ENCODE data around the gene DCTPP1. TPM values are rescaled to one million over a fixed set of nuclear protein-coding genes. Genes with fewer than 3 reads are reported as not detected.
"Not testable (repeated sequence)": the region's sequence is repeated elsewhere in the genome, so short reads cannot be mapped to it uniquely, and the experiment has no call there.

DCTPP1 gene
- total RNA-seq, 1 experiment from 2014 or later = 109 TPM

DNA sequence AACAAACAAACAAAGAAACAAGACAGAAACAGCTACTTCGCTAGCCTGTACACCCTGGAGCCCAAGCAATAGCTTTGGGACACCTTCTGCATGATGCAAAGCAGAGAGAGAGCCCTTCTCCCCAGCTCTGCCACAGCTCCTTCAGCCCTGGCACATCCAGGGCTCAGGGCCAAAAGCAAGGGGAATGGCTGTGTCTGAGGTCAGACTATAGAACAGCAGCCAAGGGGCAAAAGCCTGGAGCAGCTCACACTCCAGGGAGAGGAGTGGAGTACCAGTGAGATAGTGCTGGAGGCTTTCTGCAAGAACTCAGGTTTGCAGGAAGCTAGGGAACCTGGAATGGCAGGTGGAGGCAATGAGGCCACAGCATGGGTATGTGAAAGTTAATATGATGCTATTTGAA, 27.4 kb upstream of the DCTPP1 start:
- TF ChIP-seq EZH2 (IDR thresholded peaks at IDR 0.05; ENCODE audit: low read depth) (no peak), CTCF (conservative IDR thresholded peaks at IDR 0.05) (no peak)
- H3K4me2 ChIP-seq = no peak overlapping the region
- no TSS peak for BruUV-seq (replicated peaks)
- H3K9me3 ChIP-seq (ENCODE audit: insufficient read depth, low read depth) = no peaks in the 10 kb centered on the region
- no peak for DNase-seq
- H3K9me2 ChIP-seq (ENCODE audit: insufficient read depth) = no peaks in the 10 kb centered on the region
- no peak overlapping the region for H3K4me3 ChIP-seq
- H3F3A ChIP-seq (ENCODE audit: insufficient read depth, low read depth) = no peaks in the 10 kb centered on the region
- H3K27ac ChIP-seq = no peak overlapping the region
- no peaks in the 10 kb centered on the region for H3K27me3 ChIP-seq (ENCODE audit: insufficient read depth, low read depth)
- intact Hi-C loops (cut with micrococcal nuclease; ENCODE audit: unreplicated experiment) = no loop called here
- no peak overlapping the region for H2AFZ ChIP-seq
- ChIA-PET POLR2A (ENCODE audit: unreplicated experiment) (interaction anchor here (0.6 to 0.7 kb wide), 2 partner anchors 36 to 127 kb away, joined by 3 to 5 read pairs; no protein-coding TSS in a partner anchor), CTCF (interaction anchor here (0.6 kb wide), 2 partner anchors 75 to 394 kb away, joined by 3 read pairs; no protein-coding TSS in a partner anchor)
- H3K4me1 ChIP-seq (replicated peaks; ENCODE audit: insufficient read depth) = no peaks in the 10 kb centered on the region
- no peaks in the 10 kb centered on the region for H3K79me2 ChIP-seq (ENCODE audit: low read depth)
- H4K20me1 ChIP-seq (ENCODE audit: insufficient read depth) = no peaks in the 10 kb centered on the region
- H3K36me3 ChIP-seq (ENCODE audit: low read depth) = no peaks in the 10 kb centered on the region

DNA sequence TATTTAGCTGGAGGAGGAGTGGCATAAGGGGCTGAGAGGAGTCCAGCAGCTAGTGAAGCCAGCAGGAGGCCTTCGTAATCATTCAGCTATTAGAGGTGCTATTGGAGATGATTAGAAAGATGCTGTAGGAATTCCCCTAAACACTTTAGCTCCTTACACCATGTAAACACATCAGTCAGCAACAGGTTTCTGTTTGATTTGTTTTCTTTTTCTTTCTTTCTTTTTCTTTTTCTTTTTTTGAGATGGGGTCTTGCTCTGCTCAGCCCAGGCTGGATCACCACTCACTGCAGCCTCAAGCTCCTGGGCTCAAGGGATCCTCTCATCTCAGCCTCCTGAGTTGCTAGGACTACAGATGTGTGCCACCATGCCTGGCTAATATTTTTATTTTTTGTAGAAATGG, 26.5 kb upstream of the DCTPP1 start:
- Histone ChIP-seq H2AFZ (no peak overlapping the region), H3K79me2 (ENCODE audit: low read depth) (no peaks in the 10 kb centered on the region), H3K27me3 (ENCODE audit: insufficient read depth, low read depth) (no peaks in the 10 kb centered on the region), H4K20me1 (ENCODE audit: insufficient read depth) (no peaks in the 10 kb centered on the region), H3F3A (ENCODE audit: insufficient read depth, low read depth) (no peaks in the 10 kb centered on the region), H3K4me1 (replicated peaks; ENCODE audit: insufficient read depth) (no peaks in the 10 kb centered on the region), H3K4me3 (no peak overlapping the region), H3K9me2 (ENCODE audit: insufficient read depth) (no peaks in the 10 kb centered on the region), H3K27ac (no peak overlapping the region), H3K4me2 (no peak overlapping the region), H3K9me3 (ENCODE audit: insufficient read depth, low read depth) (no peaks in the 10 kb centered on the region), H3K36me3 (ENCODE audit: low read depth) (no peaks in the 10 kb centered on the region)
- POLR2A ChIA-PET (ENCODE audit: unreplicated experiment) = interaction anchor here (0.5 kb wide), 1 partner anchor 73 kb away, joined by 4 read pairs; no protein-coding TSS in a partner anchor
- intact Hi-C loops (cut with micrococcal nuclease; ENCODE audit: unreplicated experiment) = no loop called here
- CTCF ChIA-PET = no interaction called here
- no TSS peak for BruUV-seq (replicated peaks)
- DNase-seq = no peak
- TF ChIP-seq EZH2 (IDR thresholded peaks at IDR 0.05; ENCODE audit: low read depth) = no peak
- no peak for TF ChIP-seq CTCF (conservative IDR thresholded peaks at IDR 0.05)

- CTCF ChIA-PET; H4K20me1 ChIP-seq (ENCODE audit: insufficient read depth); H3K4me2 ChIP-seq; H3K9me3 ChIP-seq (ENCODE audit: insufficient read depth, low read depth); H3K27ac ChIP-seq; H3K4me1 ChIP-seq (replicated peaks; ENCODE audit: insufficient read depth); H3K79me2 ChIP-seq (ENCODE audit: low read depth); BruUV-seq (replicated peaks); DNase-seq; H2AFZ ChIP-seq; H3K36me3 ChIP-seq (ENCODE audit: low read depth); H3K27me3 ChIP-seq (ENCODE audit: insufficient read depth, low read depth); intact Hi-C loops (cut with micrococcal nuclease; ENCODE audit: unreplicated experiment); H3F3A ChIP-seq (ENCODE audit: insufficient read depth, low read depth); H3K4me3 ChIP-seq; H3K9me2 ChIP-seq (ENCODE audit: insufficient read depth): not testable (repeated sequence)
- POLR2A ChIA-PET (ENCODE audit: unreplicated experiment) = interaction anchor here (0.6 kb wide), 1 partner anchor 14 kb away, joined by 5 read pairs; no protein-coding TSS in a partner anchor
These were observed 23.1 kb upstream of the DCTPP1 start for GRCh38 chr16:30452709-30453580.

Data from PC-9 (cell line).